ENCODE data around the gene SPHKAP.
"Not testable (repeated sequence)": the region's sequence is repeated elsewhere in the genome, so short reads cannot be mapped to it uniquely, and the experiment has no call there.

Gene SPHKAP

DNA sequence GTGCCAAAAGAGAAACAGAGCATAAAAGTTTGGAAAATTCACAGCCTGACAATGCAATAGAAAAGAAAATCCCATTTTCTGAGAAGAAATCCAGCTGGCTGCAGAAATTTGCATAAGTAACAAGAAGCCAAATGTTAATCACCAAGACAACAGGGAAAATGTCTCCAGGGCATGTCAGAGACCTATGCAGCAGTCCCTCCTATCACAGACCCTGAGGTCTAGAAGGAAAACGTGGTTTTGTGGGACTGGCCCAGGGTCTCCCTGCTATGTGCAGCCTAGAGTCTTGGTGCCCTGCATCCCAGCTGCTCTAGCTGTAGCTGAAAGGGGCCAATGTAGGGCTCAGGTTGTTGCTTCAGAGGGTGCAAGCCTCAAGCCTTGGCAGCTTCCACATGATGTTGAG lies 104.8 kb downstream of the SPHKAP start:
- H3K9me3 Mint-ChIP-seq; H3K36me3 Mint-ChIP-seq (ENCODE audit: low read depth); H3K4me1 Mint-ChIP-seq (ENCODE audit: low read depth); DNase-seq; H3K4me3 Mint-ChIP-seq; H3K27me3 Mint-ChIP-seq; H3K27ac Mint-ChIP-seq: not testable (repeated sequence)

DNA sequence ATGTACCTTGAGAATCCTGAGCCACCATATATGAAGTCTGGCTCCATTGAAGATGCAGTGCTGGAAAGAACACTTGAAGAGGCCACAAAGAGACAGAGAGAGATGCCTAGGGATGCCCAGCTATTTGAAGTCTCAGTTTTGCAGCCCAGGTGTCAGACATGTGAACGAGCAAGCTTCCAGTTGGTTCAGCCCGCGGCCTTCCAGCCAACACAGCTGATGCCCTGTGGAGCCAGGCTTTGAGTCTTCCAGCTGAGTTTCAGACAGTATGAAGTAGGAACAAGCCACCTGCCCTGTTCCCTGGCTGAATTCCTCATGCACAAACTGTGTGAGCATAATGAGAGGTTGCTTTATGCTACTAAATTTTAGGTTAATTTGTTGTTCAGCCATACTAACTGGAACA lies 108.8 kb downstream of the SPHKAP start:
- Mint-ChIP-seq H3K4me3 (no peak overlapping the region), H3K4me1 (ENCODE audit: low read depth) (no peaks in the 10 kb centered on the region), H3K27ac (no peak overlapping the region), H3K27me3 (no peaks in the 10 kb centered on the region), H3K9me3 (no peaks in the 10 kb centered on the region), H3K36me3 (ENCODE audit: low read depth) (no peaks in the 10 kb centered on the region)
- DNase-seq: no peak

GRCh38 chr2:228067309-228067708 lies 114.2 kb downstream of the SPHKAP start:
- H3K27me3 Mint-ChIP-seq: no peaks in the 10 kb centered on the region
- H3K4me1 Mint-ChIP-seq (ENCODE audit: low read depth): no peaks in the 10 kb centered on the region
- H3K4me3 Mint-ChIP-seq: no peak overlapping the region
- DNase-seq: no peak
- no peaks in the 10 kb centered on the region for H3K9me3 Mint-ChIP-seq
- H3K27ac Mint-ChIP-seq: no peak overlapping the region
- H3K36me3 Mint-ChIP-seq (ENCODE audit: low read depth): no peaks in the 10 kb centered on the region

GRCh38 chr2:228066126-228066798 lies 115.2 kb downstream of the SPHKAP start:
- H3K27me3 Mint-ChIP-seq: no peaks in the 10 kb centered on the region

GRCh38 chr2:228065686-228066085 lies 115.8 kb downstream of the SPHKAP start:
- Mint-ChIP-seq H3K27ac (no peak overlapping the region), H3K4me1 (ENCODE audit: low read depth) (no peaks in the 10 kb centered on the region), H3K36me3 (ENCODE audit: low read depth) (no peaks in the 10 kb centered on the region), H3K9me3 (peaks cover 2% of the 10 kb centered on the region), H3K4me3 (no peak overlapping the region), H3K27me3 (no peaks in the 10 kb centered on the region)
- no peak for DNase-seq

More at GRCh38 chr2:228066126-228066798, 115.2 kb downstream of the SPHKAP start:
- Mint-ChIP-seq H3K36me3 (ENCODE audit: low read depth) (no peaks in the 10 kb centered on the region), H3K9me3 (no peaks in the 10 kb centered on the region), H3K4me1 (ENCODE audit: low read depth) (no peaks in the 10 kb centered on the region), H3K27ac (no peak overlapping the region), H3K4me3 (no peak overlapping the region)
- no peak for DNase-seq

- H3K36me3 Mint-ChIP-seq (ENCODE audit: low read depth): no peaks in the 10 kb centered on the region
- H3K4me3 Mint-ChIP-seq: no peak overlapping the region
- H3K9me3 Mint-ChIP-seq: peaks cover 2% of the 10 kb centered on the region
- DNase-seq: no peak
- no peaks in the 10 kb centered on the region for H3K4me1 Mint-ChIP-seq (ENCODE audit: low read depth)
- no peaks in the 10 kb centered on the region for H3K27me3 Mint-ChIP-seq
- no peak overlapping the region for H3K27ac Mint-ChIP-seq
Observed at GRCh38 chr2:228064796-228065315, 116.6 kb downstream of the SPHKAP start.

DNA sequence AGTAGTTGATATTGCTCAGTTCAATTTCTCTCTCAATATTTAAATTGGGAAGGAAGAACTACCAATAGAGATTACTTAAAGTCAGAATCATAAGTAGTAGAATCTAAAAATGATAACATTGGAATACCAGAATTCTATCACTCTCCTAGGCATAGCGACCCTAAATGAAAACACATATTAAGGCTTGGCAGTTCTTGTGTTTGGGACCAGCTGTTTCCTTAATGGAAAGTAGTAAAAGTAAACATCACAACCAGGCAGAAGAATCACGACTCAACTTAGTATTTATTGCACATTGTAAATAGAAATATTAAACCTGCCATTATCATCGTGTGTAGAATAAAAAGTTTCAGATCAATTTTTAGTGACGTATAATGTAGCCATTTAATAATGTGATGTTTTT lies 117.5 kb downstream of the SPHKAP start:
- Mint-ChIP-seq H3K9me3 (peaks cover 2% of the 10 kb centered on the region), H3K27ac (no peak overlapping the region), H3K4me1 (ENCODE audit: low read depth) (no peaks in the 10 kb centered on the region), H3K4me3 (no peak overlapping the region), H3K27me3 (no peaks in the 10 kb centered on the region), H3K36me3 (ENCODE audit: low read depth) (no peaks in the 10 kb centered on the region)
- DNase-seq: no peak

DNA sequence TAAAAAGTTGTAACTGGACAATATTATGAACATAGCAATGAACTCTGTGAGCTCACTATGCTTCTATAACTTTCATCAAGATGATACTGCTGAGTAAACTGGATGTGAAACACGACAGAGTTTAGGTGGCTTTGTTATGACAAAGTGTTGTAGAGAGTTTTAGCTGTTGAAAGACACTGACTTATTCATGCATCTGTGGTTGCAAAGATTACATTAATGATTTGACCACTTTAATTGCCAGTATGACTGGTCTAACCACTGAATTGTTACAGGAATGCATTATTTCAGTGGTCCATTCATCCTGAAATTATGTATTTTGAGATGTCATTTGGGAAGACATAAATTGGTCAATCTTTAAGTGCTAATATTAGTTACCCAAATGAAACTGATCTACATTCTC lies 117.9 kb downstream of the SPHKAP start:
- Mint-ChIP-seq H3K9me3 (peaks cover 2% of the 10 kb centered on the region), H3K4me3 (no peak overlapping the region), H3K36me3 (ENCODE audit: low read depth) (no peaks in the 10 kb centered on the region), H3K27me3 (no peaks in the 10 kb centered on the region), H3K27ac (no peak overlapping the region), H3K4me1 (ENCODE audit: low read depth) (no peaks in the 10 kb centered on the region)
- no peak for DNase-seq

GRCh38 chr2:228059735-228060134 lies 121.8 kb downstream of the SPHKAP start:
- no peaks in the 10 kb centered on the region for H3K36me3 Mint-ChIP-seq (ENCODE audit: low read depth)
- no peaks in the 10 kb centered on the region for H3K4me1 Mint-ChIP-seq (ENCODE audit: low read depth)
- no peak overlapping the region for H3K4me3 Mint-ChIP-seq
- no peaks in the 10 kb centered on the region for H3K27me3 Mint-ChIP-seq
- H3K27ac Mint-ChIP-seq: no peak overlapping the region
- peaks cover 2% of the 10 kb centered on the region for H3K9me3 Mint-ChIP-seq
- no peak for DNase-seq

DNA sequence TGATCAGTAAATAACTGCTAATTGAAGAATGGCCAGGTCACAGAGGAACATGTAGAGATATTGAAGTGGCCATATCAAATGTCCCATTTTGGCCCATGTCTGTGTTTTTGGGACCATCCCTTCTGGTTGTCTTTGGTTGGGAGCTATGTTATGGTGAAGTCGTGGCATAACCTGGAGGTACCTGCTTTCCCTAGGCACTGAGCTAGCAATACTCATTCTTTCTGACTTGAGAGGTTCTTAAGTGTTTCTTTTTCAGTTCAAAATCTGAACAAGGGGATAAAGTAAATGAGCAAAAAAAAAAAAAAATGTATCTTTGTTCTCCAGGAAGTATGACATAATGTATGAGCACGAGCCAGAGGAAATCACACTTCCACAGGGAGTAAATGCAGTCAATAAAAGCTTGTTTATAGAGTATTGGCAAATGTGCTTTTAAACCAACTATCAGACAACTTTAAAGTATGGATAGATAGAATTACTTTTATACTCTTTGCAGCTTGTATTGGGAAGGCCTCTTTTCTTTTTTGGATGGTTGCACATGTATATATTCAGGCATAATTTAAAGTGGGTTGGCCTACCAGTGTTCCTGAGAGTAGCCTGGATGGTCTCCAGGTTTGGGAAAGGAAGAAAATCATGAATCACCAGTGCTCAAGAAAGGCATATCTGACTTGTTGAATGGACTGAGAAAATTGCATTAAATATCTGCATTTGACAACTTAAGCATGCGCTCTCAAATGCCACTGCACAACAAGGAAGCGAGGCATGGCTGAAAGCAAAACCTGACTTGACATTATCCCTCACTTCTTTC lies 125.0 kb downstream of the SPHKAP start:
- Mint-ChIP-seq H3K9me3 (peaks cover 2% of the 10 kb centered on the region), H3K4me1 (ENCODE audit: low read depth) (no peaks in the 10 kb centered on the region), H3K36me3 (ENCODE audit: low read depth) (no peaks in the 10 kb centered on the region), H3K27ac (no peak overlapping the region), H3K27me3 (no peaks in the 10 kb centered on the region), H3K4me3 (no peak overlapping the region)
- no peak for DNase-seq

GRCh38 chr2:228048838-228049490 lies 132.5 kb downstream of the SPHKAP start:
- no peak for DNase-seq
- no peaks in the 10 kb centered on the region for H3K36me3 Mint-ChIP-seq (ENCODE audit: low read depth)
- H3K27me3 Mint-ChIP-seq: no peaks in the 10 kb centered on the region
- no peaks in the 10 kb centered on the region for H3K4me1 Mint-ChIP-seq (ENCODE audit: low read depth)
- no peaks in the 10 kb centered on the region for H3K9me3 Mint-ChIP-seq
- H3K4me3 Mint-ChIP-seq: no peak overlapping the region
- no peak overlapping the region for H3K27ac Mint-ChIP-seq

DNA sequence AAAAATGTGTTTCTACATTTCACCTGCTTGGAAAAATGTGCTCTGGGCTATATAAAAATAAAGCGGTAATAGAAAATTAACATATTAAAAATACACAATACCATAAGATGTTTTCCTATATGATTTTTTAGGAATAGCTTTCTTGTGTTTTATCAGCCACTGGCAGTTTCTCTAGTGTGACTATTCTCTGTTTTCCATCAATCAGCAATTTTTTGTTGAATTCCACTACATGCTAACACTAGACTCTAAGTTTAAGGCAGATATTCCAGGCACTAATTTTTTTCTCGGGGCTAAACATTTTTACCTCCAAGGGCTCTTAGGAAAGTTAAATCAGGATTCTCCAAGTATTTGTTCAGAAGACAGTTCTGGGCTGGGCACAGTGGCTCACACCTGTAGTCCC lies 140.5 kb downstream of the SPHKAP start:
- no peaks in the 10 kb centered on the region for H3K9me3 Mint-ChIP-seq
- H3K4me1 Mint-ChIP-seq (ENCODE audit: low read depth): no peaks in the 10 kb centered on the region
- no peaks in the 10 kb centered on the region for H3K27me3 Mint-ChIP-seq
- no peak for DNase-seq
- H3K36me3 Mint-ChIP-seq (ENCODE audit: low read depth): no peaks in the 10 kb centered on the region
- H3K27ac Mint-ChIP-seq: no peak overlapping the region
- H3K4me3 Mint-ChIP-seq: no peak overlapping the region

DNA sequence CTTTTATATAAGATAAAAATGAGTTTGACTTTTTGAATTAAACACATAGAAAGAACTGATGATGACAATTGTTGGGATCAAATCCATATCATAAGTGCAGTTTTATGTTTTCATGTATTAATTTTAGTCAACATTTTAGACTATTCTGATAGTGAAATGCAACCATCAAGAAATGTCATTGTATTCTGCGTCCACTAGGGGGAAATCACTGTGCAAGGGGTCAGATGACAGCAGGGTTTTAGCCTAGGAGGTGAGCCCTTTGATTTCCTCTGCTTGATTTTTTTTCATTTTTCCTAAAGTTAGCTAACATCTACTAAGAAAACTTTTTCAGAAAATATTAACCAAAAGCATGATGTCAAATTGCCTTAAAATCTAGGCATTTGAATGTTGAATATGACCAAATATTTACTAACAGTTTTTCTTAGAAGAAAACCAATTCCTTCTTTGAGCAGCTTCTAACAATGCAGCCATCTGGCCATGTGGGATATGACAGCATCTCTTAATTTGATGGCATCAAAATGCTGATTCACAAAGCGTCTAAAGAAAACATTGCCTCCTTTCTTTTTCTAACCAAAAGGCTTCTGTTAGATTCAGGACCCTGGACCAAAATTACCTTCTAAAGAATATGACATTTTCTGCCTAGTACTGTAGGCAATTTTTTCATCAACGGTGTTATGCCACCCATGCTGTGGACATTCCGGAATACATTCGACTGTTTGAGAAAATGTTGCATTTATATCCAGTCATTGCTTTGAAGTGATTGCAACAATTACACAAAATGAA lies 141.5 kb downstream of the SPHKAP start:
- H3K9me3 Mint-ChIP-seq: no peaks in the 10 kb centered on the region
- no peak overlapping the region for H3K4me3 Mint-ChIP-seq
- no peaks in the 10 kb centered on the region for H3K4me1 Mint-ChIP-seq (ENCODE audit: low read depth)
- H3K27me3 Mint-ChIP-seq: no peaks in the 10 kb centered on the region
- no peaks in the 10 kb centered on the region for H3K36me3 Mint-ChIP-seq (ENCODE audit: low read depth)
- no peak overlapping the region for H3K27ac Mint-ChIP-seq
- DNase-seq: no peak

GRCh38 chr2:228038967-228039366 lies 142.5 kb downstream of the SPHKAP start:
- no peak for DNase-seq
- Mint-ChIP-seq H3K27ac (no peak overlapping the region), H3K9me3 (no peaks in the 10 kb centered on the region), H3K36me3 (ENCODE audit: low read depth) (no peaks in the 10 kb centered on the region), H3K4me1 (ENCODE audit: low read depth) (no peaks in the 10 kb centered on the region), H3K4me3 (no peak overlapping the region), H3K27me3 (no peaks in the 10 kb centered on the region)
